ENCODE results near the gene TBC1D8.

TBC1D8 gene

DNA sequence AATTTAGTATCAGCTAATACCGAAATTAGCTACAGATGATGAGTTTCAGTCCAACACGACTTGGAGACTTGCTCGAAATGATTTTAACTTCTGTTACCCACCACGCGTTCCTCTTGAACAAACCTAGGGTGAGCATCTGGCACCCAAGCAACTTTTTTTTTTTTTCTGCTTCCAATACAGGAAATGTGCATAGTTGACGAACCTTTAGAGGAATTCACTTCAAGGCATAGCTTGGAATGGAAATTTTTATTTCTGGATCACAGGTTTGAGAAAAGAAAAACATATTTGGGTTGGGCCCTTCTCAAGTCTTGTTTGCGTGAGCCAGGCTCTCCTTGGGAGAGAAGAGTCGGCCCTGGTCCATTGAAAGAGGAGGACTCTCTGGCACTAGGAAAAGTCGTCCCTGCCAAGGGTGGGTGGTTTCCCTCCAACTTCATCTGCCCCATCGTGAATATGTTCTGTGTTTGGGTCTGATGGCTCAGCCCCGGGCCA, 186.5 kb downstream of the TBC1D8 start:
- TF ChIP-seq, protein P1, sequence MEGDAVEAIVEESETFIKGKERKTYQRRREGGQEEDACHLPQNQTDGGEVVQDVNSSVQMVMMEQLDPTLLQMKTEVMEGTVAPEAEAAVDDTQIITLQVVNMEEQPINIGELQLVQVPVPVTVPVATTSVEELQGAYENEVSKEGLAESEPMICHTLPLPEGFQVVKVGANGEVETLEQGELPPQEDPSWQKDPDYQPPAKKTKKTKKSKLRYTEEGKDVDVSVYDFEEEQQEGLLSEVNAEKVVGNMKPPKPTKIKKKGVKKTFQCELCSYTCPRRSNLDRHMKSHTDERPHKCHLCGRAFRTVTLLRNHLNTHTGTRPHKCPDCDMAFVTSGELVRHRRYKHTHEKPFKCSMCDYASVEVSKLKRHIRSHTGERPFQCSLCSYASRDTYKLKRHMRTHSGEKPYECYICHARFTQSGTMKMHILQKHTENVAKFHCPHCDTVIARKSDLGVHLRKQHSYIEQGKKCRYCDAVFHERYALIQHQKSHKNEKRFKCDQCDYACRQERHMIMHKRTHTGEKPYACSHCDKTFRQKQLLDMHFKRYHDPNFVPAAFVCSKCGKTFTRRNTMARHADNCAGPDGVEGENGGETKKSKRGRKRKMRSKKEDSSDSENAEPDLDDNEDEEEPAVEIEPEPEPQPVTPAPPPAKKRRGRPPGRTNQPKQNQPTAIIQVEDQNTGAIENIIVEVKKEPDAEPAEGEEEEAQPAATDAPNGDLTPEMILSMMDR (conservative IDR thresholded peaks at IDR 0.05; ENCODE audit: control insufficient read depth, insufficient read depth, low read depth, low read length) = no peak
- H3K4me3 ChIP-seq (ENCODE audit: control insufficient read depth, low read depth, low read length) = no peak overlapping the region
- DNase-seq (ENCODE audit: low read depth) = no peak

DNA sequence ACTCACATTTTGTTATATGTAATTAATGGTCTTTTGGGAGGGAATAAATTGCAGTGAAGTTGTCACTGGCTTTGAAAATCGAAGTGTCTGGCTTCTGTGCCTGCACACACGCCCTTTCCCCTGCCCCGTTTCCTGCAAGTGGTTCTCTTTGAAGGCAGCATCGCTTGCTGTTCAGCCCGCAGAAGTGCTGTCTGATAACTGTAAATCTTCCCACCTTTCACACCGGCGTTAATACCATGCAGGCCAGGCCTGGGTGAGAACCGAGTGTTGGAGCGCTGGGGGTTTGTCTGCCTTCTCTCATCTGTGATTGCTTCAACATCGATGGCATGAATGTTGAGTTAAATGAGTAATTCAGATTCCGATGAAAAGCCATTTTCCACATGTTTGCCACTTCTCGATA, 187.0 kb downstream of the TBC1D8 start:
- no peak for DNase-seq (ENCODE audit: low read depth)
- no peak overlapping the region for H3K4me3 ChIP-seq (ENCODE audit: control insufficient read depth, low read depth, low read length)
- TF ChIP-seq, protein P1 (conservative IDR thresholded peaks at IDR 0.05; ENCODE audit: control insufficient read depth, insufficient read depth, low read depth, low read length) = no peak

DNA sequence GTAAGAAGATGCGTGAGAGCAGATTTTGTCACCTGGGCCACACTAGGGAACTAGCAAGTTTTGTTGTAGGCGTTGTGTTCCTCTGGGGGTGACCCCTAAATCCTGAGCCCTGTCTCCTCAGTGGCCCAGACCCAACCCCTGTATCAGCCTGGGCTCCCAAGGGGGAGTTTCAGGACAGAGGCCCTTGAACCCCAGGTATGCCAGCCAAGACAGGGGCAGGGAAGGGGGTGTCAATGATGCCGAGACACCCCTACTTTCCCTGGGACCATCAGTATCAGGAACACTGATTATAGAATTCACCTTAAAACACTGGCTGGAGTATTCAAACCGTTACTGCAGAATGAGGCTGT, 188.2 kb downstream of the TBC1D8 start:
- H3K4me3 ChIP-seq (ENCODE audit: control insufficient read depth, low read depth, low read length) = no peak overlapping the region
- no peak for DNase-seq (ENCODE audit: low read depth)
- TF ChIP-seq, protein P1 (conservative IDR thresholded peaks at IDR 0.05; ENCODE audit: control insufficient read depth, insufficient read depth, low read depth, low read length) = no peak

DNA sequence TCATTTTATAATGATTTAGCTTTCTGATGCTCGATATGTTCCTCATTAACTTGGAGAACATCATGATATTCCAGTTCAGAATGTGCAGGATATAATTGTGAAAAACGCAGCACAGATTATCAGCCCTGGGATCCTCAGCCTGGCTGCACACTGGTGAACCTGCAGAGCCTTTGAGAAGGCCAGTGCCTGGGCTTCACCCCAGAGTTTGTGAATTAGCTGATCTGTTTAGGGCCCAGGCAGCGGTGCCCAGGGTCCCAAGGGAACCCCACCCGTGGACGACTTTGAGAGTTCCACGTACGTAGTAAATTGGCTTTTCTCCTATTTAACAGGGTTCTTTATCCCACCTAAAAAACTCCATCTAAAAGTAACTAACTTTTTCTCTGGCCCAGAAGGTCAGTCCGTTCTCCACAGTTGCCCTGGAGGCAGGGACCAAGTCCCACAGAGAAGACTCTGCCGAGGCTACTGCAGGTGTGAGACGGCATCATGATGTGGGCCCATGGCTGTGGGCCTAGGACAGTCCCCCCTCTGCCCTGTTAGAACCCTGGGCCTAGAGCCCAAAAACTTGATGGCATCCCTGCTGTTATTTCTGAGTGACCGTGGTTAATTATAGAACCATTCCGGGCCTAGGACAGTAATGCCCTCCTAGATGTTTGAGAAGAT, 188.7 kb downstream of the TBC1D8 start:
- DNase-seq (ENCODE audit: low read depth) = no peak
- TF ChIP-seq, protein P1 (conservative IDR thresholded peaks at IDR 0.05; ENCODE audit: control insufficient read depth, insufficient read depth, low read depth, low read length) = no peak

DNA sequence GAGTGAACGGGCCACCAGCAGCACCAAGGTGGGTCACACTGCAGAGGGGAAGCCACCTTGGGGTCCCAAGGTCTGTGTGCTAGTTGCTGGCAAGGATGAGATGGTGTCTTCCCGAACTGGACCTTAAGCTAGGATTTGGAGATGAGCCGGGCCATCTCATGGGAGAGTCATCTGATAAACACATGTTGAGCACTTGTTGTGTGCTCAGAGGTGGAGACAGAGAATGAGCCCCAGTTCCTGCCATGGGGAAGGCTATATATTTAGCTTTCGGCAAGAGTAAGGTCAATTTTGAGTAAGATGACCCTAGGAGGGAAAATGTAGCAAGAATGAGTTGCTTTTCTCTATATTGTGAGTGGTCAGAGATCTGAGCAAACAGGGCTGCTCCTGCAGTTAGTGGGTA, 190.5 kb downstream of the TBC1D8 start:
- DNase-seq (ENCODE audit: low read depth) = peak; percentile 13
- H3K4me3 ChIP-seq (ENCODE audit: control insufficient read depth, low read depth, low read length) = no peak overlapping the region
- TF ChIP-seq, protein P1 (conservative IDR thresholded peaks at IDR 0.05; ENCODE audit: control insufficient read depth, insufficient read depth, low read depth, low read length) = no peak

More for the DNA sequence above, 188.7 kb downstream of the TBC1D8 start:
- no peak overlapping the region for H3K4me3 ChIP-seq (ENCODE audit: control insufficient read depth, low read depth, low read length)

DNA sequence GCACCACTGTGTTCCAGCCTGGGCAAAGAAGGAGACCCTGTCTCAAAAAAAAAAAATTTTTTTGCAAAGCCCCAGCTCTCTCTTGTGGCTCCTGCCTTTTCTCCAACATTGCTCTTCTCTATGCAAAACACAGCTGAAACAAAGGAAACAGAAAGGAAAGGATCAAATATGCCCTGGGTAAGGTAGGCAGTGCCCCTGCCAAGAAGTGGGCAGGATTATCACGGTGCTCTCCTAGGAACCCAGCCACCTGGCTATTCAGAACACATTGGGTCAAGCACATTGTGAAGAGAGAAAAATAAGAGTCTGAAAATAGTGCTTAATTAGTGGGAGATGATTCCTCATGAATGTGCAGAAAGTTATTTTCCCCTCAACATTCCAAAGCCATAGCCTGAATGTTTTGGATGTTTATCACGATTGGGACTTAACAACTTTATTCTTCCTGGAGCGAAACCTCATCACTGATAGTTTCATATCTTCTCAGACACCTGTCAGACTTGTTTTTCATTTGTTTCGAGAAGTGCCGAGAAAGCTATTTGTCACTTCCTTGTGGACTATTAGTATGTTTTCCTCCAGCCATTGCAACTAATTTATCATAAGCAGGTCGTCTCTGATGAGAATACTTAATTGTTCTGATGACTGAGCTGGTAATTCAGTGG, 191.8 kb downstream of the TBC1D8 start:
- TF ChIP-seq, protein P1 (conservative IDR thresholded peaks at IDR 0.05; ENCODE audit: control insufficient read depth, insufficient read depth, low read depth, low read length) = no peak
- H3K4me3 ChIP-seq (ENCODE audit: control insufficient read depth, low read depth, low read length) = no peak overlapping the region
- DNase-seq (ENCODE audit: low read depth) = peak; percentile 28
